Ectodermal cell (in vitro differentiated cells): ENCODE results near the gene MED22.
"Not testable (repeated sequence)": the region's sequence is repeated elsewhere in the genome, so short reads cannot be mapped to it uniquely, and the experiment has no call there.

Experiments
- H3K27ac ChIP-seq: 2 replicates; pipeline ENCODE4 v1.7.0; 2013; ENCODE audit warnings: mild to moderate bottlenecking, low read depth, low read length; ENCODE audit not compliant: insufficient read depth, poor library complexity, severe bottlenecking
- H3K27me3 ChIP-seq: 2 replicates; pipeline ENCODE4 v1.7.0; 2013; ENCODE audit warnings: mild to moderate bottlenecking, low read length; ENCODE audit not compliant: insufficient read depth, control insufficient read depth, poor library complexity, severe bottlenecking
- H3K36me3 ChIP-seq: one replicate; pipeline ENCODE4 v1.7.0; 2013; ENCODE audit warnings: low read length; ENCODE audit not compliant: control insufficient read depth, insufficient read depth
- H3K4me1 ChIP-seq: one replicate; pipeline ENCODE4 v1.7.0; 2013; ENCODE audit warnings: low read length; ENCODE audit not compliant: control insufficient read depth, insufficient read depth
- H3K4me3 ChIP-seq: 2 replicates; pipeline ENCODE4 v1.7.0; 2013; ENCODE audit warnings: low read depth, low read length, control low read depth; ENCODE audit not compliant: insufficient read depth
- H3K9me3 ChIP-seq: 2 replicates; pipeline ENCODE4 v1.7.0; 2013; ENCODE audit warnings: mild to moderate bottlenecking, low read length, moderate library complexity; ENCODE audit not compliant: control insufficient read depth
- WGBS, 2 experiments: methylation state at CpG; one replicate each; pipeline ENCODE4 v1.1.7; 2013; ENCODE audit warnings: missing lambda C conversion rate in 2 of 2; 5-methylcytosine and 5-hydroxymethylcytosine counted together

MED22 gene

GRCh38 chr9:133329306-133330156 lies 18.4 kb downstream of the MED22 start:
- 60 to 61% methylated on average over 20 of the region's 21 CpGs for WGBS, 2 experiments
- peaks cover 33% of the 10 kb centered on the region for H3K36me3 ChIP-seq
- H3K9me3 ChIP-seq, H3K4me1 ChIP-seq, H3K27ac ChIP-seq, H3K4me3 ChIP-seq, H3K27me3 ChIP-seq: not testable (repeated sequence)

- Histone ChIP-seq H3K4me3 (no peak overlapping the region), H3K27me3 (no peaks in the 10 kb centered on the region), H3K27ac (no peak overlapping the region), H3K9me3 (no peaks in the 10 kb centered on the region), H3K36me3 (peaks cover 18% of the 10 kb centered on the region), H3K4me1 (no peaks in the 10 kb centered on the region)
- WGBS, 2 experiments, result 92% methylated on average over 10 of the region's 10 CpGs
These were observed 20.0 kb downstream of the MED22 start for GRCh38 chr9:133327834-133328484.

- WGBS, 2 experiments, result 90% methylated on average over 6 of the region's 6 CpGs
These were observed 20.9 kb downstream of the MED22 start for GRCh38 chr9:133327021-133327420.

GRCh38 chr9:133323991-133324703 lies 23.8 kb downstream of the MED22 start:
- Histone ChIP-seq H3K4me3 (no peak overlapping the region), H3K36me3 (no peaks in the 10 kb centered on the region), H3K27ac (no peak overlapping the region), H3K9me3 (no peaks in the 10 kb centered on the region), H3K4me1 (no peaks in the 10 kb centered on the region), H3K27me3 (no peaks in the 10 kb centered on the region)
- 82 to 86% methylated on average over 13 of the region's 13 CpGs for WGBS, 2 experiments

More at GRCh38 chr9:133327021-133327420, 20.9 kb downstream of the MED22 start:
- not testable (repeated sequence) for H3K4me3 ChIP-seq, H3K4me1 ChIP-seq, H3K27me3 ChIP-seq, H3K27ac ChIP-seq, H3K9me3 ChIP-seq
- H3K36me3 ChIP-seq, result peaks cover 12% of the 10 kb centered on the region

GRCh38 chr9:133323211-133323610 lies 24.7 kb downstream of the MED22 start:
- no peak overlapping the region for H3K27ac ChIP-seq
- no peaks in the 10 kb centered on the region for H3K9me3 ChIP-seq
- H3K36me3 ChIP-seq, result no peaks in the 10 kb centered on the region
- H3K4me3 ChIP-seq, result no peak overlapping the region
- H3K27me3 ChIP-seq, result no peaks in the 10 kb centered on the region
- WGBS, 2 experiments, result 94 to 95% methylated on average over 9 to 10 of the region's 10 CpGs
- no peaks in the 10 kb centered on the region for H3K4me1 ChIP-seq

- H3K27ac ChIP-seq, result no peak overlapping the region
- H3K4me1 ChIP-seq, result no peaks in the 10 kb centered on the region
- H3K4me3 ChIP-seq, result no peak overlapping the region
- H3K36me3 ChIP-seq, result no peaks in the 10 kb centered on the region
- 90 to 92% methylated on average over 14 of the region's 14 CpGs for WGBS, 2 experiments
- H3K27me3 ChIP-seq, result no peaks in the 10 kb centered on the region
- no peaks in the 10 kb centered on the region for H3K9me3 ChIP-seq
These were observed 25.2 kb downstream of the MED22 start for GRCh38 chr9:133322701-133323100.

GRCh38 chr9:133321411-133321935 lies 26.5 kb downstream of the MED22 start:
- no peaks in the 10 kb centered on the region for H3K9me3 ChIP-seq
- no peak overlapping the region for H3K27ac ChIP-seq
- no peaks in the 10 kb centered on the region for H3K27me3 ChIP-seq
- no peak overlapping the region for H3K4me3 ChIP-seq
- no peaks in the 10 kb centered on the region for H3K4me1 ChIP-seq
- WGBS, 2 experiments, result 87 to 89% methylated on average over 13 of the region's 13 CpGs
- H3K36me3 ChIP-seq, result no peaks in the 10 kb centered on the region

- 86 to 87% methylated on average over 12 to 13 of the region's 13 CpGs for WGBS, 2 experiments
These were observed 27.5 kb downstream of the MED22 start for GRCh38 chr9:133320421-133320881.

GRCh38 chr9:133317551-133317950 lies 30.4 kb downstream of the MED22 start:
- H3K36me3 ChIP-seq, H3K4me1 ChIP-seq, H3K9me3 ChIP-seq, H3K27ac ChIP-seq, H3K27me3 ChIP-seq, H3K4me3 ChIP-seq: not testable (repeated sequence)
- 88 to 89% methylated on average over 12 to 13 of the region's 13 CpGs for WGBS, 2 experiments

More at GRCh38 chr9:133320421-133320881, 27.5 kb downstream of the MED22 start:
- Histone ChIP-seq H3K4me1 (no peaks in the 10 kb centered on the region), H3K9me3 (no peaks in the 10 kb centered on the region), H3K27me3 (no peaks in the 10 kb centered on the region), H3K36me3 (no peaks in the 10 kb centered on the region), H3K27ac (no peak overlapping the region), H3K4me3 (no peak overlapping the region)

- H3K36me3 ChIP-seq, result no peaks in the 10 kb centered on the region
- no peak overlapping the region for H3K27ac ChIP-seq
- 64 to 75% methylated on average over 2 of the region's 2 CpGs for WGBS, 2 experiments
- no peaks in the 10 kb centered on the region for H3K9me3 ChIP-seq
- no peak overlapping the region for H3K4me3 ChIP-seq
- no peaks in the 10 kb centered on the region for H3K27me3 ChIP-seq
- H3K4me1 ChIP-seq, result no peaks in the 10 kb centered on the region
These were observed 31.9 kb downstream of the MED22 start for GRCh38 chr9:133315997-133316396.
